GM19438 (cell line): ENCODE measurements around the gene PDILT.

Experiments
- ATAC-seq: cut with Tn5 transposase; IDR thresholded peaks from one replicate; pipeline ENCODE4 v1.9.1; 2021; ENCODE audit warnings: low read depth; ENCODE audit not compliant: unreplicated experiment

The PDILT gene

GRCh38 chr16:20402651-20403050, 1.9 kb downstream of the PDILT start:
- ATAC-seq: no peak

GRCh38 chr16:20401475-20402016, 3.0 kb downstream of the PDILT start:
- no peak for ATAC-seq

GRCh38 chr16:20401066-20401465, 3.5 kb downstream of the PDILT start:
- no peak for ATAC-seq

GRCh38 chr16:20399185-20399584, 5.4 kb downstream of the PDILT start:
- ATAC-seq: no peak

GRCh38 chr16:20398603-20399002, 5.9 kb downstream of the PDILT start:
- ATAC-seq: no peak

- ATAC-seq: no peak
These were observed 7.0 kb downstream of the PDILT start for GRCh38 chr16:20397468-20398074.

GRCh38 chr16:20396846-20397467, 7.6 kb downstream of the PDILT start:
- ATAC-seq: no peak

GRCh38 chr16:20395946-20396345, 8.6 kb downstream of the PDILT start:
- no peak for ATAC-seq

- no peak for ATAC-seq
These were observed 10.5 kb downstream of the PDILT start for GRCh38 chr16:20393801-20394577.

GRCh38 chr16:20391045-20391444, 13.5 kb downstream of the PDILT start:
- ATAC-seq: no peak

- ATAC-seq: no peak
These were observed 15.7 kb downstream of the PDILT start for GRCh38 chr16:20388854-20389253.

GRCh38 chr16:20387978-20388377, 16.6 kb downstream of the PDILT start:
- ATAC-seq: no peak

- ATAC-seq: no peak
These were observed 18.4 kb downstream of the PDILT start for GRCh38 chr16:20385844-20386832.

GRCh38 chr16:20383106-20384029, 21.2 kb downstream of the PDILT start:
- no peak for ATAC-seq

- ATAC-seq: no peak
These were observed 22.2 kb downstream of the PDILT start for GRCh38 chr16:20382202-20382948.

GRCh38 chr16:20380782-20381181, 23.8 kb downstream of the PDILT start:
- no peak for ATAC-seq

- no peak for ATAC-seq
These were observed 27.4 kb downstream of the PDILT start for GRCh38 chr16:20377181-20377580.

- ATAC-seq: no peak
These were observed 31.8 kb downstream of the PDILT start for GRCh38 chr16:20372701-20373100.
